VCaP (cell line): ENCODE data around the gene CHURC1.

ENCODE experiments used
- H3K27ac ChIP-seq: fragments of 450-650 bp; 2 replicates; pipeline ENCODE4 v1.5.1; 2017
- CTCF ChIP-seq: fragments of 450-650 bp; conservative IDR thresholded peaks from 2 replicates; pipeline ENCODE4 v1.5.1; 2017; ENCODE audit warnings: mild to moderate bottlenecking, moderate library complexity

CHURC1 gene

GRCh38 chr14:64931123-64931522, 16.9 kb downstream of the CHURC1 start:
- H3K27ac ChIP-seq = no peak overlapping the region
- TF ChIP-seq CTCF = no peak

- no peak for TF ChIP-seq CTCF
- H3K27ac ChIP-seq = no peak overlapping the region
Measured at GRCh38 chr14:64932231-64932630, 18.0 kb downstream of the CHURC1 start.

- TF ChIP-seq CTCF = no peak
- no peak overlapping the region for H3K27ac ChIP-seq
Measured at GRCh38 chr14:64934338-64934929, 20.2 kb downstream of the CHURC1 start.

- no peak for TF ChIP-seq CTCF
- H3K27ac ChIP-seq = 0 out of 2 replicates have a peak overlapping the region, but pooled peaks have one; percentile 9
Measured at GRCh38 chr14:64935508-64935907, 21.3 kb downstream of the CHURC1 start.

- no peak for TF ChIP-seq CTCF
- peak overlapping the region; percentile 83 for H3K27ac ChIP-seq
Measured at GRCh38 chr14:64937171-64937820, 23.0 kb downstream of the CHURC1 start.

GRCh38 chr14:64937821-64938193, 23.6 kb downstream of the CHURC1 start:
- peak overlapping the region; percentile 83 for H3K27ac ChIP-seq
- TF ChIP-seq CTCF = peak; percentile 36; the same call in 1 of the 2 replicates

GRCh38 chr14:64938972-64939816, 24.9 kb downstream of the CHURC1 start:
- no peak for TF ChIP-seq CTCF
- H3K27ac ChIP-seq = peak overlapping the region; percentile 83
